ENCODE results near the gene CACNA1S.

DNA sequence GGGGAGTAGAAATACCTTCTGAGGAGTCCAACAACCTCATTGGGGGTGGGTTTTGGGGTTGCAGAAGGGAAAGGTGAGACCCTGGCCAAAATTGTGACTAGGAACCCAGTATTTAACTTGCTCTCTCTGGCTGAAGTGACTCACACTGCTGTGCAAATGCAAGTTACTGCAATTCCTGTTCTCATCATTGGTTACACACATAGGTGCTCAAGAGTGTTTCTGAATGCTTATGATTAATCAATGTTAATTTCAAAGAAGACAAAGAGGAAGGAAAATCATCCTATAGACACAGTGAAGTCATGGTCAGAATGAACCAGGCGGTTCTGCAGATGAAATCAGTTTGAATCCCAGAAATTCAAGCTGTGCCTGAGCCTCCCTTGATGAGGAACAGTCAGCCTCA is 11.6 kb upstream of the CACNA1S start:
- TF ChIP-seq, protein P1, sequence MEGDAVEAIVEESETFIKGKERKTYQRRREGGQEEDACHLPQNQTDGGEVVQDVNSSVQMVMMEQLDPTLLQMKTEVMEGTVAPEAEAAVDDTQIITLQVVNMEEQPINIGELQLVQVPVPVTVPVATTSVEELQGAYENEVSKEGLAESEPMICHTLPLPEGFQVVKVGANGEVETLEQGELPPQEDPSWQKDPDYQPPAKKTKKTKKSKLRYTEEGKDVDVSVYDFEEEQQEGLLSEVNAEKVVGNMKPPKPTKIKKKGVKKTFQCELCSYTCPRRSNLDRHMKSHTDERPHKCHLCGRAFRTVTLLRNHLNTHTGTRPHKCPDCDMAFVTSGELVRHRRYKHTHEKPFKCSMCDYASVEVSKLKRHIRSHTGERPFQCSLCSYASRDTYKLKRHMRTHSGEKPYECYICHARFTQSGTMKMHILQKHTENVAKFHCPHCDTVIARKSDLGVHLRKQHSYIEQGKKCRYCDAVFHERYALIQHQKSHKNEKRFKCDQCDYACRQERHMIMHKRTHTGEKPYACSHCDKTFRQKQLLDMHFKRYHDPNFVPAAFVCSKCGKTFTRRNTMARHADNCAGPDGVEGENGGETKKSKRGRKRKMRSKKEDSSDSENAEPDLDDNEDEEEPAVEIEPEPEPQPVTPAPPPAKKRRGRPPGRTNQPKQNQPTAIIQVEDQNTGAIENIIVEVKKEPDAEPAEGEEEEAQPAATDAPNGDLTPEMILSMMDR (IDR thresholded peaks at IDR 0.05; ENCODE audit: low read depth, low read length, poor library complexity, severe bottlenecking) = no peak
- TF ChIP-seq EZH2phosphoT487 (IDR thresholded peaks at IDR 0.05; ENCODE audit: borderline replicate concordance, low read length) = no peak
